HCT116 (cell line): Measurements from ENCODE around the gene FITM1. TPM values are rescaled to one million over a fixed set of nuclear protein-coding genes. Genes with fewer than 3 reads are reported as not detected.

Experiments
- ATAC-seq: fragments of 200-7000 bp; cut with Tn5 transposase; 2 replicates; pipeline ENCODE4 v1.9.1; 2020; ENCODE audit warnings: mild to moderate bottlenecking, moderate library complexity
- BruUV-seq: library from RNA; stranded (reverse); fragments of 400-500 nt; replicated peaks from 2 replicates; lab custom pipeline; 2021; lab: Mats Ljungman, UMichigan
- CTCF ChIA-PET: fragments of 300-600 bp; sonication (Branson Sonifier 250); formaldehyde crosslinking; loops from one replicate; lab custom pipeline; 2021; ENCODE audit warnings: antibody characterized with exemption; lab: Charles Lee
- POLR2A ChIA-PET: fragments of 300-600, 350-600 bp; sonication (Branson Sonifier 250); formaldehyde crosslinking; loops from one replicate; lab custom pipeline; 2021; ENCODE audit warnings: antibody characterized with exemption; lab: Charles Lee
- RAD21 ChIA-PET, 2 experiments: fragments of 300-600 bp; sonication (Branson Sonifier 250); formaldehyde crosslinking; loops; one replicate each; lab custom pipeline; 2023; ENCODE audit warnings: low total read pairs in 2 of 2; ENCODE audit not compliant: uncharacterized antibody in 2 of 2, unreplicated experiment in 2 of 2, low non-redundant PET in 1 of 2; lab: Charles Lee
- DNase-seq: peaks from one replicate; pipeline ENCODE4 v3.0.0-alpha.2; 2010; ENCODE audit warnings: low read depth, low spot score
- H2AFZ ChIP-seq: fragments of 200-600 bp; shearing (Covaris generic), sonication (generic); 2 replicates; pipeline ENCODE4 v1.6.1; 2017; ENCODE audit warnings: low read depth, mixed run types, mixed read lengths, antibody characterized with exemption, low read length; ENCODE audit not compliant: poor library complexity, severe bottlenecking
- H3K27ac ChIP-seq: 2 replicates; pipeline ENCODE4 v1.5.1; 2012; ENCODE audit warnings: low read depth, low read length
- H3K27me3 ChIP-seq: fragments of 200-600 bp; sonication (generic); 2 replicates; pipeline ENCODE4 v1.6.1; 2016; ENCODE audit warnings: mixed run types, low read length, mixed read lengths; ENCODE audit not compliant: insufficient read depth
- H3K36me3 ChIP-seq, 2 experiments: fragments of 200-500 bp in 1 of 2; fragments of 200-600 bp in 1 of 2; sonication (Bioruptor generic) in 1 of 2; sonication (generic) in 1 of 2; 2 replicates each; pipeline versions ENCODE4 v1.5.1 to v1.6.1; 2014 to 2016; ENCODE audit warnings: low read length in 2 of 2, inconsistent platforms in 1 of 2, mixed read lengths in 1 of 2, mixed run types in 1 of 2; ENCODE audit not compliant: insufficient read depth in 2 of 2, control insufficient read depth in 1 of 2
- H3K4me1 ChIP-seq, 2 experiments: fragments of 200-600 bp in 1 of 2; sonication (generic) in 1 of 2; 2 replicates each; pipeline versions ENCODE4 v1.5.1 to v1.6.1; 2012 to 2017; ENCODE audit warnings: low read length in 2 of 2, inconsistent platforms in 1 of 2, mild to moderate bottlenecking in 1 of 2, mixed read lengths in 1 of 2, mixed run types in 1 of 2, moderate library complexity in 1 of 2; ENCODE audit not compliant: insufficient read depth in 2 of 2, control insufficient read depth in 1 of 2
- H3K4me2 ChIP-seq: fragments of 200-600 bp; sonication (generic); 2 replicates; pipeline ENCODE4 v1.6.1; 2017; ENCODE audit warnings: mixed run types, low read length, mixed read lengths
- H3K4me3 ChIP-seq, 2 experiments: fragments of 200-600 bp in 1 of 2; sonication (generic) in 1 of 2; replicated peaks in 1 of 2; 2 replicates each; pipeline ENCODE4 v1.5.1; 2011 to 2016; ENCODE audit warnings: low read length in 2 of 2, control low read depth in 1 of 2, low read depth in 1 of 2, mild to moderate bottlenecking in 1 of 2, mixed read lengths in 1 of 2, mixed run types in 1 of 2
- H3K79me2 ChIP-seq: fragments of 200-600 bp; sonication (generic); 2 replicates; pipeline ENCODE4 v1.6.1; 2017; ENCODE audit warnings: mild to moderate bottlenecking, mixed run types, low read length, moderate library complexity, mixed read lengths; ENCODE audit not compliant: insufficient read depth
- H3K9ac ChIP-seq: fragments of 200-600 bp; sonication (generic); 2 replicates; pipeline ENCODE4 v1.6.1; 2016; ENCODE audit warnings: low read length, mixed read lengths
- H3K9me2 ChIP-seq: fragments of 200-600 bp; sonication (generic), shearing (Covaris generic); 2 replicates; pipeline ENCODE4 v1.6.1; 2017; ENCODE audit warnings: mixed run types, mild to moderate bottlenecking, moderate library complexity; ENCODE audit not compliant: insufficient read depth
- H3K9me3 ChIP-seq, 2 experiments: fragments of 200-500 bp in 1 of 2; fragments of 200-600 bp in 1 of 2; sonication (Bioruptor generic) in 1 of 2; sonication (generic) in 1 of 2; 2 replicates each; pipeline ENCODE4 v1.6.1; 2014 to 2017; ENCODE audit warnings: low read length in 2 of 2, mixed read lengths in 2 of 2, inconsistent platforms in 1 of 2, low read depth in 1 of 2, mild to moderate bottlenecking in 1 of 2, mixed run types in 1 of 2, moderate library complexity in 1 of 2; ENCODE audit not compliant: control insufficient read depth in 1 of 2, insufficient read depth in 1 of 2
- H4K20me1 ChIP-seq: fragments of 200-600 bp; sonication (generic), shearing (Covaris generic); 2 replicates; pipeline ENCODE4 v1.6.1; 2017; ENCODE audit warnings: mixed run types, mild to moderate bottlenecking, moderate library complexity; ENCODE audit not compliant: insufficient read depth
- CEBPB ChIP-seq: IDR thresholded peaks from 2 replicates; pipeline ENCODE4 v1.6.1; 2012; ENCODE audit warnings: low read depth
- FOSL1 ChIP-seq: IDR thresholded peaks from 2 replicates; pipeline ENCODE4 v1.6.1; 2012; ENCODE audit warnings: low read depth
- JUND ChIP-seq: IDR thresholded peaks from 2 replicates; pipeline ENCODE4 v1.6.1; 2012
- RAD21 ChIP-seq: IDR thresholded peaks from 2 replicates; pipeline ENCODE4 v1.6.1; 2012; ENCODE audit warnings: low read depth, mild to moderate bottlenecking
- YY1 ChIP-seq: IDR thresholded peaks from 2 replicates; pipeline ENCODE4 v1.6.1; 2011; ENCODE audit warnings: low read length, low read depth, moderate library complexity, mild to moderate bottlenecking; ENCODE audit not compliant: insufficient replicate concordance; ENCODE audit errors: extremely low read depth
- intact Hi-C: fragments of 100-400 bp; cut with micrococcal nuclease; formaldehyde crosslinking; loops from 2 replicates; pipeline ENCODE4 v1.10.0; 2022
- total RNA-seq: library from RNA; stranded (reverse); gene quantifications from one replicate; pipeline ENCODE4 v1.2.1, GENCODE V29; 2021; ENCODE audit not compliant: unreplicated experiment
- TF ChIP-seq, protein P1 (sequence below), 3 experiments: fragments of 200-600 bp in 1 of 3; sonication (generic) in 1 of 3; IDR thresholded peaks in 2 of 3; conservative IDR thresholded peaks in 1 of 3; 2 replicates each; pipeline ENCODE4 v1.5.1; 2012 to 2017; ENCODE audit warnings: low read depth in 2 of 3, low read length in 2 of 3, antibody characterized with exemption in 1 of 3, borderline replicate concordance in 1 of 3, control low read depth in 1 of 3, mild to moderate bottlenecking in 1 of 3, mixed read lengths in 1 of 3, mixed run types in 1 of 3, moderate library complexity in 1 of 3; ENCODE audit not compliant: insufficient read depth in 1 of 3
- TF ChIP-seq, protein P2 (sequence below): IDR thresholded peaks from 2 replicates; pipeline ENCODE4 v1.6.1; 2011; ENCODE audit warnings: mild to moderate bottlenecking, low read length, moderate library complexity; ENCODE audit not compliant: insufficient replicate concordance; ENCODE audit errors: extremely low read depth
- TF ChIP-seq, protein P3 (sequence below): IDR thresholded peaks from 2 replicates; pipeline ENCODE4 v1.6.1; 2012
- TF ChIP-seq, protein P4 (sequence below): IDR thresholded peaks from 2 replicates; pipeline ENCODE4 v1.6.1; 2012

FITM1 gene
- total RNA-seq, 1 experiment from 2014 or later: 0.81 TPM

DNA sequence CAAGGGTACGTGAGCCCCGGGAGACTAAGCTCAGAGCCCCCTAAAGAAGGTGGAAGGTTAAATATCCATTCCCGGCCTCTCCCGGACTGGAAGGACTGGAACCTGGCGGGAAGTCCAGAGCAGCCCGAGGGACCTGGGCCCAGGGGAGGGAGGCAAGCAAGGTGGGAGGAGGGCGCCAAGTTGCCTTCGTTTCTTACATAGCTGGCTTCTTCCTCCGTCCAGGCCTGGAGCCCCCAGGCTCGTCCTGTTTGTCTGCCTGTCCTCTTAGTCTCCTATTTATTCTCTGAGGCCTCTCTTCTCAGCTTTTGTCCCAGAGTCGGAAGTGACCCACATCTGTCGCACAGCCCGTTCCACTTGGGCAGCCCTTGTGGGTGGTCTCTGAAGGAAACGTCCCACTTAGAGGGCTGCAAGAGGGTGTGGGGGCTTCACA is 35.6 kb upstream of the FITM1 start:
- H3K36me3 ChIP-seq: no peaks in the 10 kb centered on the region
- H3K9me3 ChIP-seq: no peaks in the 10 kb centered on the region
- intact Hi-C loops: loop anchor here (1.0 to 10.0 kb wide), 2 partner anchors 19 to 110 kb away; partner anchors contain the start of genes DCAF11, DHRS4L2 and NRL
- peak overlapping the region; percentile 94 to 96 for H3K4me3 ChIP-seq
- no peaks in the 10 kb centered on the region for H3K27me3 ChIP-seq
- no peaks in the 10 kb centered on the region for H4K20me1 ChIP-seq
- peak overlapping the region; percentile 87 for H3K4me2 ChIP-seq
- no peak; the same call in 1 of the 2 replicates for ATAC-seq
- no peaks in the 10 kb centered on the region for H3K9me2 ChIP-seq
- peak overlapping the region; percentile 84 for H3K9ac ChIP-seq
- H3K4me1 ChIP-seq: peaks cover 15 to 22% of the 10 kb centered on the region in 2 experiments
- peak overlapping the region; percentile 87 for H3K27ac ChIP-seq
- RAD21 ChIA-PET: interaction anchor here in 1 of 2 experiments (0.5 kb wide), 1 partner anchor 173 kb away, joined by 3 read pairs; no protein-coding TSS in a partner anchor
- no TSS peak for BruUV-seq
- DNase-seq: no peak
- CTCF ChIA-PET: interaction anchor here (6.0 kb wide), 1 partner anchor 14 kb away, joined by 73 read pairs; no protein-coding TSS in a partner anchor
- no peak for TF ChIP-seq JUND
- TF ChIP-seq FOSL1: no peak
- no peak for TF ChIP-seq RAD21
- TF ChIP-seq, protein P1, sequence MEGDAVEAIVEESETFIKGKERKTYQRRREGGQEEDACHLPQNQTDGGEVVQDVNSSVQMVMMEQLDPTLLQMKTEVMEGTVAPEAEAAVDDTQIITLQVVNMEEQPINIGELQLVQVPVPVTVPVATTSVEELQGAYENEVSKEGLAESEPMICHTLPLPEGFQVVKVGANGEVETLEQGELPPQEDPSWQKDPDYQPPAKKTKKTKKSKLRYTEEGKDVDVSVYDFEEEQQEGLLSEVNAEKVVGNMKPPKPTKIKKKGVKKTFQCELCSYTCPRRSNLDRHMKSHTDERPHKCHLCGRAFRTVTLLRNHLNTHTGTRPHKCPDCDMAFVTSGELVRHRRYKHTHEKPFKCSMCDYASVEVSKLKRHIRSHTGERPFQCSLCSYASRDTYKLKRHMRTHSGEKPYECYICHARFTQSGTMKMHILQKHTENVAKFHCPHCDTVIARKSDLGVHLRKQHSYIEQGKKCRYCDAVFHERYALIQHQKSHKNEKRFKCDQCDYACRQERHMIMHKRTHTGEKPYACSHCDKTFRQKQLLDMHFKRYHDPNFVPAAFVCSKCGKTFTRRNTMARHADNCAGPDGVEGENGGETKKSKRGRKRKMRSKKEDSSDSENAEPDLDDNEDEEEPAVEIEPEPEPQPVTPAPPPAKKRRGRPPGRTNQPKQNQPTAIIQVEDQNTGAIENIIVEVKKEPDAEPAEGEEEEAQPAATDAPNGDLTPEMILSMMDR (IDR thresholded peaks at IDR 0.05 in 2 of 3, conservative IDR thresholded peaks at IDR 0.05 in 1 of 3; ENCODE audit: borderline replicate concordance in 1 of 3, insufficient read depth in 1 of 3, low read depth in 2 of 3, low read length in 2 of 3): no peak
- TF ChIP-seq, protein P2, sequence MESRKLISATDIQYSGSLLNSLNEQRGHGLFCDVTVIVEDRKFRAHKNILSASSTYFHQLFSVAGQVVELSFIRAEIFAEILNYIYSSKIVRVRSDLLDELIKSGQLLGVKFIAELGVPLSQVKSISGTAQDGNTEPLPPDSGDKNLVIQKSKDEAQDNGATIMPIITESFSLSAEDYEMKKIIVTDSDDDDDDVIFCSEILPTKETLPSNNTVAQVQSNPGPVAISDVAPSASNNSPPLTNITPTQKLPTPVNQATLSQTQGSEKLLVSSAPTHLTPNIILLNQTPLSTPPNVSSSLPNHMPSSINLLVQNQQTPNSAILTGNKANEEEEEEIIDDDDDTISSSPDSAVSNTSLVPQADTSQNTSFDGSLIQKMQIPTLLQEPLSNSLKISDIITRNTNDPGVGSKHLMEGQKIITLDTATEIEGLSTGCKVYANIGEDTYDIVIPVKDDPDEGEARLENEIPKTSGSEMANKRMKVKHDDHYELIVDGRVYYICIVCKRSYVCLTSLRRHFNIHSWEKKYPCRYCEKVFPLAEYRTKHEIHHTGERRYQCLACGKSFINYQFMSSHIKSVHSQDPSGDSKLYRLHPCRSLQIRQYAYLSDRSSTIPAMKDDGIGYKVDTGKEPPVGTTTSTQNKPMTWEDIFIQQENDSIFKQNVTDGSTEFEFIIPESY: no peak
- no peak for TF ChIP-seq YY1
- TF ChIP-seq, protein P3, sequence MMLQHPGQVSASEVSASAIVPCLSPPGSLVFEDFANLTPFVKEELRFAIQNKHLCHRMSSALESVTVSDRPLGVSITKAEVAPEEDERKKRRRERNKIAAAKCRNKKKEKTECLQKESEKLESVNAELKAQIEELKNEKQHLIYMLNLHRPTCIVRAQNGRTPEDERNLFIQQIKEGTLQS: no peak
- TF ChIP-seq, protein P4, sequence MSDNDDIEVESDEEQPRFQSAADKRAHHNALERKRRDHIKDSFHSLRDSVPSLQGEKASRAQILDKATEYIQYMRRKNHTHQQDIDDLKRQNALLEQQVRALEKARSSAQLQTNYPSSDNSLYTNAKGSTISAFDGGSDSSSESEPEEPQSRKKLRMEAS: no peak
- TF ChIP-seq CEBPB: no peak
- H3K79me2 ChIP-seq: peaks cover 7% of the 10 kb centered on the region; the same call in 1 of the 2 replicates
- POLR2A ChIA-PET: interaction anchor here (1.1 to 4.5 kb wide), 5 partner anchors 12 to 66 kb away, joined by 4 to 49 read pairs (median 8); partner anchors contain the start of genes DCAF11, IRF9 and NRL
- no peak overlapping the region for H2AFZ ChIP-seq
